GM10248 (cell line): ENCODE measurements around the gene C3orf18.
A peak's percentile ranks its signal among the peaks of the same experiment; 100 is the strongest.

Experiments
- CTCF ChIA-PET: fragments of 300-600 bp; sonication (Branson Sonifier 250); formaldehyde crosslinking; extraction: SDS; loops from one replicate; lab custom pipeline; 2021; ENCODE audit warnings: antibody characterized with exemption; lab: Yijun Ruan, JAX
- POLR2A ChIA-PET: fragments of 350-650 bp; sonication (Branson Sonifier 250); formaldehyde crosslinking; extraction: SDS; loops from one replicate; lab custom pipeline; 2020; ENCODE audit warnings: antibody characterized with exemption; lab: Yijun Ruan, JAX
- DNase-seq: peaks from one replicate; pipeline ENCODE4 v3.0.0; 2012; ENCODE audit errors: extremely low spot score
- TF ChIP-seq, protein P1 (sequence below): IDR thresholded peaks from 2 replicates; pipeline ENCODE4 v1.5.1; 2012; ENCODE audit warnings: mild to moderate bottlenecking, low read depth; ENCODE audit errors: extremely low read depth, missing control alignments, control extremely low read depth

Gene C3orf18

DNA sequence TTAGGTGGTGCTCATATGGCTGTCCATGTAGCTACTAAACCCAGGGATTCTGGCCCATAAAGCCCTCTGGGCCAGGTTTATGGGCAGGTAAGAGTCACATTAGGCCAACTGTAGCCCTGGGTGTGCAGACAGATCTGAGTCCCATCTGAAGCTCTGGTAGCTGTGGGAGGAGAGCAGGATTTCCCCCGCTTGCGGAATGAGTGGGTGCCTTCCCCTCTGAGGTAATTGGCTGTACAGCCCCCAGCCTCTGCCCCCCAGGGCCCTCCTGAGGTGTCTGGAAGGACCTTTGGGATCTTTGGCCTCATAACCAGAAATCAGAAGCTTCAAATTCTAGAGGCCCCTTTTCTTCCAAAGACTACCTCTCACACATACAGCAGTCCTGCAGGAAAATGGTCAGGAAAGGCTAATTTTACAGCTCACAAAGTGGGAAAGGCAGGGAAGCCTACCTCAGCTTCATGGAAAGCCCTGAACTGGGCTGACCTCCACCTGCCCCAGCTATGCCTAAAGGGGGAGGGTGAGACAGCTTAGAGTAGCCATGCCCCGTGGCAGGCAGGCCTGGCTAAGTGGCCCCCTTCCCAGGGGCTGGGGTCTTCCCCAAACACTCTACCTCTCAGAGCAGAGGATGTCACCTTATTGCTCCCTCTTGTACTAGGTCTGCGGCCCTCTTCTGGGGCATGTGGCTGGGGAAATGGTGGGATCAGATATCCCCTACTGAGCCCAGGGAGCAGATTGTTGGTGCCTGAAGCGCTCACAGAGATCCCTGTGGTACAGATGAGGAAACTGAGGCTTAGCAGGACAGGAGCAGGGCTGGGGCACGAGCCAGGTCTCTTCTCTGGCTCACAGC is 18.6 kb upstream of the C3orf18 start:
- DNase-seq: peak; percentile 66
- TF ChIP-seq, protein P1, sequence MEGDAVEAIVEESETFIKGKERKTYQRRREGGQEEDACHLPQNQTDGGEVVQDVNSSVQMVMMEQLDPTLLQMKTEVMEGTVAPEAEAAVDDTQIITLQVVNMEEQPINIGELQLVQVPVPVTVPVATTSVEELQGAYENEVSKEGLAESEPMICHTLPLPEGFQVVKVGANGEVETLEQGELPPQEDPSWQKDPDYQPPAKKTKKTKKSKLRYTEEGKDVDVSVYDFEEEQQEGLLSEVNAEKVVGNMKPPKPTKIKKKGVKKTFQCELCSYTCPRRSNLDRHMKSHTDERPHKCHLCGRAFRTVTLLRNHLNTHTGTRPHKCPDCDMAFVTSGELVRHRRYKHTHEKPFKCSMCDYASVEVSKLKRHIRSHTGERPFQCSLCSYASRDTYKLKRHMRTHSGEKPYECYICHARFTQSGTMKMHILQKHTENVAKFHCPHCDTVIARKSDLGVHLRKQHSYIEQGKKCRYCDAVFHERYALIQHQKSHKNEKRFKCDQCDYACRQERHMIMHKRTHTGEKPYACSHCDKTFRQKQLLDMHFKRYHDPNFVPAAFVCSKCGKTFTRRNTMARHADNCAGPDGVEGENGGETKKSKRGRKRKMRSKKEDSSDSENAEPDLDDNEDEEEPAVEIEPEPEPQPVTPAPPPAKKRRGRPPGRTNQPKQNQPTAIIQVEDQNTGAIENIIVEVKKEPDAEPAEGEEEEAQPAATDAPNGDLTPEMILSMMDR: no peak
- CTCF ChIA-PET: interaction anchor here (1.1 to 11.1 kb wide), 7 partner anchors 9 to 804 kb away, joined by 3 to 266 read pairs (median 18); partner anchors contain the start of genes CISH, HEMK1 and MAPKAPK3
- POLR2A ChIA-PET: interaction anchor here (0.9 kb wide), 1 partner anchor 1950 kb away, joined by 5 read pairs; the partner anchor contains the start of gene UQCC5

DNA sequence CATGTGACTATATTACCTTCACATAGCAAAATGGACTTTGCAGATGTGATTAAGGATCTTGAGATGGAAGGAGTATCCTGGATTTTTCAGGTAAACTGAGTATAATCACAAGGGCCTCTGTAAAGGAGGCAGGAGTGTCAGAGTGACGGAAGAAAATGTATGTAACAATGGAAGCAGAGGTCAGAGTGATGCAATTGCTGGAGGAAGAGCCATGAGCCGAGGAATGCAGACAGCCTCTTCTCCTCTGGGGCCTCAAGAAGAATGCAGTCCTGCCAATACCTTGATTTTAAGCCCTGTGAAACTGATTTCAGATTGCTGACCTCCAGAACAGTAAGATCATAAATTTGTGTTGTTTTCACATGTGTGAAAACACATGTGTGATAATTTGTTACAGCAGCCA is 16.8 kb upstream of the C3orf18 start:
- CTCF ChIA-PET: interaction anchor here (3.4 to 16.2 kb wide), 2 partner anchors 12 to 31 kb away, joined by 19 to 419 read pairs; partner anchors contain the start of genes CISH and MAPKAPK3
- TF ChIP-seq, protein P1: no peak
- no peak for DNase-seq
- POLR2A ChIA-PET: no interaction called here

DNA sequence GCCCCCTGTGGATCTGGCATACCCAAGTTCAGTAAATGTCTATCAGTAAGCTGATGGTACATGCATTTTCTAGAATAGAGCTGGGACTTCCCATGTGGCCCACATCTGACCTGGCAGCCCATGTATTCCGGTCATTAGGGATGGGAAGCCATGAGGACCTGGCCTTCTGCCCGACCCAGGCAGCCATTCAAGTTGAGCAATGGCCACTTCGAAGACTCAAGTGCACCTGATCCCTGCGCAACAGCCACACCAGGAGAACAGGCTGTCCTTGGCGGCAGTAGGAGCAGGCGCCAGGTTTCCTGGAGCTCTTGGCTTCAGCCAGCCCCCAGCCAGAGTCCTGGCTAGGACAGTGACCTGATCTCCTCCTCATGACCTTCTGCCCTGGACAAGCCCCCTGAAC is 16.4 kb upstream of the C3orf18 start:
- CTCF ChIA-PET: interaction anchor here (3.4 to 16.2 kb wide), 2 partner anchors 12 to 31 kb away, joined by 19 to 419 read pairs; partner anchors contain the start of genes CISH and MAPKAPK3
- TF ChIP-seq, protein P1: no peak
- no peak for DNase-seq
- POLR2A ChIA-PET: no interaction called here

DNA sequence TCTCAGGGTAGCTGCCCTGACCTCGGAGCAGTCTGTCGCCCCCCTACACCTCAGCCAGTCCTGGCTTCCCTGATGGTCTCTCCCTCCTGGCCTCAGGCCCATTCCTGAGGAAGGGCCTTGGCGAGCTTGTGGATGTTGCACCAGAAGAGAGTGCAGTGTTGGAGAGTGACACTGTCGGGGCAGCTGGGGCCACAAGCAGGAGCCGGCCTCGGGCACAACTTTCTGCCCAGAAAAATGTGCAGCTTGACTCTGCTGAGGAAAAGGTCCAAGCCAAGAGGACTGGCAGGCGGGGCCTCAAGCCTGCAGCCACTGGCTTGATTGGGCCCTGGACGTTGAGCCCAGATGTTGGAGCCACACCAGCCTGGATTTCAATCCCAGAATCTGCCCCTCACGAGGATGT is 14.5 kb upstream of the C3orf18 start:
- ChIA-PET POLR2A (no interaction called here), CTCF (interaction anchor here (1.2 to 16.2 kb wide), 3 partner anchors 10 to 33 kb away, joined by 3 to 419 read pairs (median 19); partner anchors contain the start of genes CISH and MAPKAPK3)
- TF ChIP-seq, protein P1: no peak
- no peak for DNase-seq

DNA sequence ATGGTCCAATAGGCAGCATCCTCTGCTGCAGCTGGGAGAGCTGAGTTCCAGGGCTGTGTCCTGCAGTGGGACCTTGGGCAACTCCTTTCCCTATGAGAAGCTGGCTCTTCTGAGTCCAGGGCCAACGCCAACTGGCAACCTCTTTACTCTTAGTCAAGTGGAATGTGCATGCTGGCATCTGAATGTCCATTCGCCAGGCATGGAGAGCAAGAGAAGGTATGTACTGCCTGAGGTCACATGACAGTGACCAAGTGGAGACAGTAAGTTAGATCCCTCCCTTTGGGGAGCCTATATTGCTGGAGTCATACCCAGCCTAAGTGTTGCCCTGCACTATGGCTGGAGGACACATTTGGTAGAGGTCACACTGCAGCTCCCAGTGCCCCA is 13.9 kb upstream of the C3orf18 start:
- DNase-seq: no peak
- TF ChIP-seq, protein P1: no peak
- ChIA-PET POLR2A (no interaction called here), CTCF (interaction anchor here (0.7 to 16.2 kb wide), 8 partner anchors 8 to 145 kb away, joined by 3 to 419 read pairs (median 4); partner anchors contain the start of genes CISH and MAPKAPK3)

DNA sequence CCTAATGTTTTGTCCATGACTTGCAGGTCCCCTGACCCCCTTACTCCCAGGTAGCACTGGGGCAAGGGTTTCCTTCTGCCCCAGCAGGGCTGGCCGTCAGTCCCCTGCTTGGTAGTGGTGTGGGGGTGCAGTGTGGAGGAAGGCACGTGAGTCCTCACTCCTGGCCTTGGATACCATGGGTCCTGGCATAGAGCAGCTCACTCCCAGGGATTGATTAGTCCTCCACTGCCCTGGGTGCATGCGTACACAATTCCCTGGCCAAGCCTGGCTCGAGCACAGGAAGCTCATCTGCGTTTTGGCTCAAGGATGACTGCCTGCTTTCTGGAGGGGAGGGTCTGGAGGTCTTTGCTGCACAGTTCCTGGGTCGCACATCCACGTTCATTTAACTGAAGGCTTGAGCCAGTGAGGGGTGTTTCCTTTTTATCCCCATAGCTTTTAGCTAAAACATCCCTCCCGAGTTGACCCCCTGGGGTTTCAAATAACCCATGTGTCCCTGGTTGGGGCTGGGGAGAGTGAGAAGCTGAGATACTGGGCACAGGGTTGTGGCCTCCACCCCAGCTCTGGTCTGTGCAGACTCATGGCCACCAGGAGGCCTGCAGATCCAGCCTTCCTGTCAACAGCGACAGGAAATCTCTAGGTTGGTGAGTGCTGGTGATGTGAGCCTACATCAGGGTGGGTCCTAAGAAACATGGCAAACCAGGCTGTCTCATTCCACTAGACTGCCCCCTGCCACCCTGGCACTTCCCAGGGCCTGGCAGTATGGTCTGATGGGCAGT is 13.3 kb upstream of the C3orf18 start:
- TF ChIP-seq, protein P1: no peak
- no peak for DNase-seq
- ChIA-PET POLR2A (no interaction called here), CTCF (interaction anchor here (0.7 to 16.2 kb wide), 8 partner anchors 9 to 144 kb away, joined by 3 to 419 read pairs (median 4); partner anchors contain the start of genes CISH and MAPKAPK3)
